Measurements from ENCODE around the gene FAAH.

- TF ChIP-seq CTCF (IDR thresholded peaks at IDR 0.05) (no peak), POLR2A (IDR thresholded peaks at IDR 0.05) (no peak)
Observed at GRCh38 chr1:46448109-46448911, 54.2 kb downstream of the FAAH start.

All from Peyer's patch (tissue), 4 donors.